GM21447 (cell line): ENCODE data around the gene RHOF.

Experiments used
- ATAC-seq: cut with Tn5 transposase; IDR thresholded peaks from one replicate; pipeline ENCODE4 v1.9.1; 2021; ENCODE audit not compliant: unreplicated experiment

Gene RHOF, protein sequence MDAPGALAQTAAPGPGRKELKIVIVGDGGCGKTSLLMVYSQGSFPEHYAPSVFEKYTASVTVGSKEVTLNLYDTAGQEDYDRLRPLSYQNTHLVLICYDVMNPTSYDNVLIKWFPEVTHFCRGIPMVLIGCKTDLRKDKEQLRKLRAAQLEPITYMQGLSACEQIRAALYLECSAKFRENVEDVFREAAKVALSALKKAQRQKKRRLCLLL

GRCh38 chr12:121793440-121793837, at the start of gene RHOF:
Gene RHOF (minus strand): TSS chr12:121793688. CDS start chr12:121793633, 55 bp downstream.
- ATAC-seq, result peak; percentile 10

GRCh38 chr12:121839993-121840761, 46.7 kb upstream of the RHOF start:
- ATAC-seq, result no peak

DNA sequence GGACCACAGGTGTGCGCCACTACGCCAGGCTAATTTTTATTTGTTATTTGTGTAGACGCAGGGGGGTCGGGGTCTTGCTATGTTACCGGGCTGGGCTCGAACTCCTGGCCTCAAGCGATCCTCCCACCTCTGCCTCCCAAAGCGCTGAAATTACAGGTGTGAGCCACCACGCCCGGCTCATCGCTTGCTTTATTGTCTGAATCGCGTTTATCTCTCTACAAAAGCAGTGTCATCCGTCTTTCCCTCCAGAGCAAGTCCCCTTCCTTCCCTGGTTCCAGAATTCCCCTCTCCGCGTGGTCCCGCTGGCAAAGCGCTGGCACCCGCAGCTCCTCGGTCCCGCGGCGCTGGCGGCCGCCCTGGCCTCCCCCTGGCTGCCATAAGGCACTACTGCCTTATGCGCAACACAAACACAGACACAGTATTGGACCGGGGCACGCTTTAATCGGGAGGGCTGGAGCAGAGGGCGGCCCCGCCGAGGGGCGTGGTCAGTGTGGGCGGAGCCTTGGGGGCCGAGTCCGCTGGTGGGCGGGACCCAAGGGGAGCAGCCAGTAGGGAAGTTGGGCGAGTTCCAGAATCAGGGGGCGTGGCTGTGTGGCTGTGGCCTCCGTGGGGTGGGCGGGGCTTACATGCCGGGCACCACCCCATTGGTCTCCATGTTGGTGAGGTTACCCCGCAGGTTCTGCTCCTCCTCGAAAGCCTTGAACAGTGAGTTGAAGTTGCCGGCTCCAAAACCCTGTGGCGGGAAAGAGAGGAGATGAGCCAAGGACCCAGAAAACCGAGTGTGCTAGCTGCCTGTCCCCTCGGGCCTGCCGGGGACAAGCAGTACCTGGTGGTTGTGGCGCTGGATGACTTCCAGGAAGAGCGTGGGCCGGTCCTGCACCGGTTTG, 45.9 kb upstream of the RHOF start:
- peak; percentile 87 for ATAC-seq

DNA sequence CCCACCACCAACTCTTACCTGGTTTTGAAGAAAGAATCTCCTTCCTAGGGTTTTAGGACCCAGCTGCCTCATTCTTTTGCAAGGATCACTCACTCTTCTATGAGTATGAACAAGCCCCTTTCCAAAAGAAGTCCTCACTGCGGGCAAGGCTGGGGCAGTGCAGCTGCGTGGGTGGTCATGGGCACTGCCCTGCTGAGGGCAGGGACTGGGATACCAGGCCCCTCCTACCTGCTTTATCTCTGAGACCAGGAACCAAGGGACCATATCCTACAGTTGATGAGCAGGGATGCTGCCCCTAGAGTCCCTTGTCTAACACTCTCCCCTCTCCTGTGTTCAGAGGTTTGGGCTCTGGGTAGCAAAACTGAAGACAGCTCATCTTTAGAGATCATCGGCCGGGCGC, 44.6 kb upstream of the RHOF start:
- no peak for ATAC-seq

GRCh38 chr12:121837680-121838079, 44.2 kb upstream of the RHOF start:
- no peak for ATAC-seq

- ATAC-seq, result no peak
These were observed 38.2 kb upstream of the RHOF start for GRCh38 chr12:121831571-121832245.

DNA sequence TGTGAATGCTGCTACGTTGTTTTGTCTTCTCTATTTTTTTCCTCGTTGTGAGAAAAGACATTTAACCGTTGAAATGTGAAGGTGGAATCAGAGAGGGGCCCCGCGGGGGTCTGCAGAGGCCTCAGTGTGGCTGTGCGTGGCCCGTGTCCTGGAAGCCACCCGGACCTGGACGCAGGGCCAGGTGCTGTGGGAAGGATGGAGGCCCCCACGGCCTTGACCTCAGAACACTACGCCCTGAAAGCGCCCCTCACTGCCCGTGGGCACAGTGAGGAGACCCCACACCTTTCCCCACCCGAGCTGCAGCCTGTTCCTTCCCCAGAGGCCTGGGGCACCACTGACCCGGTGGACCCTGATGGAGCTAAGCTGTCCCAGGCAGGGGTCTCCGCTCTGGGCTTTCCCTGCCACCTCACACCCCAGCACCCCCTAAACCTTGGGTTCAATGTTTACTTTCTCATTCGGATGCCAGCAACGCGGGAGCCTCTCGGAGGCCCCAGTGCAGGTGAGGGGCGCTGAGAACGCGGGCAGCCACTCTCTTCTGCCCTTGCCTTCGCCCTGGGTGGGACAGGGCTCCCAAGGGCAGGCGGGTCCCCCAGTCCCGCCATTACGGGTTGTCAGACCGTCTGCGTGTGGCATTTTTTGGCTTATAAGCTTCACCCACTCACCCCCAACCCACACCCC, 37.2 kb upstream of the RHOF start:
- no peak for ATAC-seq

- no peak for ATAC-seq
These were observed 36.6 kb upstream of the RHOF start for GRCh38 chr12:121830134-121830533.

GRCh38 chr12:121829250-121829918, 35.9 kb upstream of the RHOF start:
- ATAC-seq, result no peak

GRCh38 chr12:121828826-121829225, 35.3 kb upstream of the RHOF start:
- no peak for ATAC-seq

DNA sequence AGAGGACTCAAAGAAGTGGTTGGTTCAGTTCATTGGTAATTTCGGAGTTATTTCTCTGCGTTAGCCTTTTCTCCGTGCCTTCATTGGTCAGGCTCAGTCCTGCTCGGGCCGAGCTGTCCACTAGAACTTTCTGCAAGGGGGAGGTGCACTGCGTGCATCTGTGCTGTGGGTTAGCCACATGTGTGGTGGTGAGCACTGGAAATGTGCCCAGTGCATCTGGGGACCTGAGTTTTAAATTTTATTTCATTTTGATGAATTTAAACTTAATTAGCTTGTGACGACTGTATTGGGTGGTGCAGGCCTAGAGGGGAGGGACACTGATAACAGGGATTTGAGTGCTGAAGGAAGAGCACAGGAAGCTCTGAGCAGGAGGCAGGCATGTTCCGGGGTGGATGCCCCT, 34.8 kb upstream of the RHOF start:
- ATAC-seq, result no peak

DNA sequence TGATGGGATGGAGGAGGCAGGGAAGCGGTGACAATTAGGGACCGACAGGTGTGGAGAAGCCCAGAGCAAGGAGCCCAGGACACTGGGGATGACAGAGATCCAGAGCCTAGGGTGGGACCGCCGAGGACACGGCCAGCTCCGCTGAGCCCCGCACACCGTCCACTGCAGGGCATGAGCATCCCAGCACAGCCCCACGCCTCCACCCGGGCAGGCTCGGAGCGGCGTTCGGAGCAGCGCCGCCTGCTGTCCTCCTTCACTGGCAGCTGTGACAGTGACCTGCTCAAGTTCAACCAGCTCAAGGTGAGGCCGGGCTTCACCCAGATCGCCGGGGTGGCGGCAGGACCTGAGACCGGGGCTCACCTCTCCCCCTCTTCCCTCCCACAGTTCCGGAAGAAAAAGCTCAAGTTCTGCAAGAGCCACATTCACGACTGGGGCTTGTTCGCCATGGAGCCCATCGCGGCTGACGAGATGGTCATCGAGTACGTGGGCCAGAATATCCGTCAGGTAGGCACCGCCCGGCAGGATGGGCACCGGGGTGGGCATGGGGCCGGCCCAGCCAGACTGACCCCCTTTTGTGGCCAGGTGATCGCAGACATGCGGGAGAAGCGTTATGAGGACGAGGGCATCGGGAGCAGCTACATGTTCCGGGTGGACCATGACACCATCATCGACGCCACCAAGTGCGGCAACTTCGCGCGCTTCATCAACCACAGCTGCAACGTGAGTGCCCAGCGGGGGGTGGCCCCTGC, 34.0 kb upstream of the RHOF start:
- no peak for ATAC-seq

GRCh38 chr12:121826318-121827150, 33.0 kb upstream of the RHOF start:
- no peak for ATAC-seq

GRCh38 chr12:121825041-121825523, 31.6 kb upstream of the RHOF start:
- ATAC-seq, result no peak

DNA sequence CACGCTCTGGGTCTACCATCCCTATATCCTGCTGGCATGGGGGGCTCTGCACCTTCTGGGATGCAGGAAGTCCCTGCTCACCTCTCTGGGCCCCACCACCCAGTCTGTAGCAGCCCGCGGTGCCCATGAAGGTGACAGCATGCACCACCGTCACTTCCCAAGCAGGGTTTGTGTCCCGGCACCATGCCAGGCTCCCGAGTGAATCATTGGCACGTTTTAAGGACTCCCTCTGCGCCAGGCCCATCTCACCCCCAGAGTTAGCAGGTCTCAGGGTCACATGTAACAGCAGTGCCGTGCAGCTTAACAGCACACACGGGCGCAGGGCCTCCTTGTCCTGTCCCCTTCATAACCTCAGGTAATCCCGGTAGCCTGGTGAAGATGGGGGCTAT, 30.2 kb upstream of the RHOF start:
- no peak for ATAC-seq

DNA sequence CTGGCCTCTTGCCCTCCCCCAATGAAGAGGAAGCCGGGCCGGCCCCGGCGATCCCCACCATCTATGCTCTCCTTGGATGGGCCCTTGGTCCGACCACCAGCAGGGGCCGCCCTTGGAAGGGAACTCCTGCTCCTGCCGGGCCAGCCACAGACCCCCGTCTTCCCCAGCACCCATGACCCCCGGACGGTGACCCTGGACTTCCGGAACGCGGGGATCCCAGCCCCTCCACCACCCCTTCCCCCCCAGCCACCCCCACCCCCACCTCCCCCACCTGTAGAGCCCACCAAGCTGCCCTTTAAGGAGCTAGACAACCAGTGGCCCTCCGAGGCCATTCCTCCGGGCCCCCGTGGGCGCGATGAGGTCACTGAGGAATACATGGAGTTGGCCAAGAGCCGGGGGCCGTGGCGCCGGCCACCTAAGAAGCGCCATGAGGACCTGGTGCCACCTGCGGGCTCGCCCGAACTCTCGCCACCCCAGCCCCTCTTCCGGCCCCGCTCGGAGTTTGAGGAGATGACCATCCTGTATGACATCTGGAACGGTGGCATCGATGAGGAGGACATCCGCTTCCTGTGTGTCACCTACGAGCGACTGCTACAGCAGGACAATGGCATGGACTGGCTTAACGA, 29.7 kb upstream of the RHOF start:
- ATAC-seq, result no peak

GRCh38 chr12:121822393-121823100, 29.1 kb upstream of the RHOF start:
- ATAC-seq, result no peak
